Gastroesophageal sphincter (tissue), 3 donors: ENCODE results near the gene USP5.

Source experiments
- CTCF ChIP-seq, 4 experiments: fragments of 200-600 bp in 2 of 4; fragments of 450-650 bp in 2 of 4; sonication (generic) in 1 of 4; IDR thresholded peaks; one replicate each; pipeline ENCODE4 v1.5.1; 2017 to 2019; ENCODE audit warnings: antibody characterized with exemption in 4 of 4, mild to moderate bottlenecking in 2 of 4, moderate library complexity in 2 of 4
- EP300 ChIP-seq: sonication (generic); formaldehyde crosslinking; IDR thresholded peaks from one replicate; pipeline ENCODE4 v1.6.1; 2017; ENCODE audit warnings: antibody characterized with exemption, mild to moderate bottlenecking
- POLR2A ChIP-seq, 2 donors: fragments of 450-650 bp; IDR thresholded peaks; one replicate each; pipeline ENCODE4 v1.6.1; 2017; ENCODE audit warnings: antibody characterized with exemption in 2 of 2, mild to moderate bottlenecking in 2 of 2, moderate library complexity in 1 of 2
- POLR2AphosphoS5 ChIP-seq: sonication (generic); formaldehyde crosslinking; IDR thresholded peaks from one replicate; pipeline ENCODE4 v1.6.1; 2017; ENCODE audit warnings: antibody characterized with exemption

GRCh38 chr12:6826734-6827436 lies 25.1 kb upstream of the USP5 start:
- TF ChIP-seq CTCF (IDR thresholded peaks at IDR 0.05) (no peak), POLR2A (IDR thresholded peaks at IDR 0.05) (no peak), EP300 (no peak), POLR2AphosphoS5 (no peak)
